K562 (cell line): ENCODE measurements around the gene PRCC. TPM values are rescaled to one million over a fixed set of nuclear protein-coding genes. Genes with fewer than 3 reads are reported as not detected.

Experiments used
- CREM ChIP-seq: IDR thresholded peaks from 2 replicates; pipeline ENCODE4 v1.6.1; 2014; ENCODE audit warnings: antibody characterized with exemption, low read depth
- HMG20A ChIP-seq: fragments of 450-650 bp; formaldehyde crosslinking; conservative IDR thresholded peaks from 2 replicates; pipeline ENCODE4 v1.4.0; 2020; ENCODE audit warnings: mild to moderate bottlenecking, mixed read lengths
- NR0B1 ChIP-seq: fragments of 450-650 bp; IDR thresholded peaks from one replicate; pipeline ENCODE4 v1.6.1; 2018; ENCODE audit warnings: mild to moderate bottlenecking, moderate library complexity; ENCODE audit not compliant: partially characterized antibody
- POLR2A ChIP-seq: fragments of 450-650 bp; conservative IDR thresholded peaks from 2 replicates; pipeline ENCODE4 v1.6.1; 2016
- RAD51 ChIP-seq: fragments of 450-650 bp; IDR thresholded peaks from 2 replicates; pipeline ENCODE4 v1.7.1; 2016; ENCODE audit warnings: low read depth, mild to moderate bottlenecking, borderline replicate concordance
- RFX1 ChIP-seq: fragments of 450-650 bp; IDR thresholded peaks from 2 replicates; pipeline ENCODE4 v1.6.1; 2016; ENCODE audit warnings: mild to moderate bottlenecking, moderate library complexity
- SAP30 ChIP-seq: fragments of 200-600 bp; sonication (generic); IDR thresholded peaks from 2 replicates; pipeline ENCODE4 v1.6.1; 2012; ENCODE audit warnings: borderline replicate concordance, low read depth, mild to moderate bottlenecking, moderate library complexity, low read length, control low read depth, inconsistent platforms; ENCODE audit not compliant: insufficient read depth, poor library complexity, severe bottlenecking
- SIX5 ChIP-seq, 2 experiments: IDR thresholded peaks; 2 replicates each; pipeline ENCODE4 v1.6.1; 2011; ENCODE audit warnings: low read length in 2 of 2, borderline replicate concordance in 1 of 2, low read depth in 1 of 2, mild to moderate bottlenecking in 1 of 2, moderate library complexity in 1 of 2; ENCODE audit not compliant: insufficient read depth in 1 of 2
- SP2 ChIP-seq: IDR thresholded peaks from 2 replicates; pipeline ENCODE4 v1.6.1; 2011; ENCODE audit warnings: mild to moderate bottlenecking, low read depth, low read length, moderate library complexity; ENCODE audit not compliant: poor library complexity, severe bottlenecking; ENCODE audit errors: extremely low read depth
- SPI1 ChIP-seq: IDR thresholded peaks from 2 replicates; pipeline ENCODE4 v1.6.1; 2011; ENCODE audit warnings: low read depth, low read length, control low read depth, borderline replicate concordance
- SREBF1 ChIP-seq: fragments of 150-350 bp; IDR thresholded peaks from 2 replicates; pipeline ENCODE4 v1.6.1; 2014; ENCODE audit warnings: antibody characterized with exemption, low read depth, low read length, borderline replicate concordance
- TAF1 ChIP-seq: IDR thresholded peaks from 2 replicates; pipeline ENCODE4 v1.6.1; 2011; ENCODE audit warnings: mild to moderate bottlenecking, low read length, moderate library complexity; ENCODE audit not compliant: insufficient read depth, control insufficient read depth, severe bottlenecking; ENCODE audit errors: extremely low read depth
- TRIM28 ChIP-seq: fragments of 450-650 bp; IDR thresholded peaks from 2 replicates; pipeline ENCODE4 v1.6.1; 2017
- YY1 ChIP-seq, 3 experiments: IDR thresholded peaks; 2 replicates each; pipeline ENCODE4 v1.6.1; 2011; ENCODE audit warnings: low read length in 2 of 3, mild to moderate bottlenecking in 2 of 3, moderate library complexity in 2 of 3, borderline replicate concordance in 1 of 3, control low read depth in 1 of 3, low read depth in 1 of 3; ENCODE audit not compliant: insufficient read depth in 3 of 3, insufficient replicate concordance in 2 of 3, control insufficient read depth in 1 of 3, insufficient read length in 1 of 3; ENCODE audit errors: extremely low read depth in 1 of 3
- ZBTB1 ChIP-seq: sonication (generic); formaldehyde crosslinking; IDR thresholded peaks from 2 replicates; pipeline ENCODE4 v1.8.1; 2023; ENCODE audit warnings: missing genetic modification reagents, low read depth, mild to moderate bottlenecking, borderline replicate concordance
- ZBTB9 ChIP-seq: fragments of 450-650 bp; formaldehyde crosslinking; IDR thresholded peaks from 2 replicates; pipeline ENCODE4 v1.4.0; 2020; ENCODE audit warnings: mild to moderate bottlenecking, moderate library complexity
- ZNF12 ChIP-seq: sonication (generic); formaldehyde crosslinking; IDR thresholded peaks from 2 replicates; pipeline ENCODE4 v1.4.0; 2020; ENCODE audit warnings: mild to moderate bottlenecking, missing genetic modification reagents
- ZNF184 ChIP-seq: sonication (generic); formaldehyde crosslinking; IDR thresholded peaks from 2 replicates; pipeline ENCODE4 v1.5.0; 2020; ENCODE audit warnings: missing genetic modification reagents
- ZNF347 ChIP-seq: fragments of 450-650 bp; formaldehyde crosslinking; IDR thresholded peaks from 2 replicates; pipeline ENCODE4 v1.4.0; 2020; ENCODE audit warnings: low read depth, mild to moderate bottlenecking, moderate library complexity
- ZNF639 ChIP-seq, 2 experiments: fragments of 200-800 bp in 1 of 2; sonication (Bioruptor generic) in 1 of 2; sonication (generic) in 1 of 2; formaldehyde crosslinking in 1 of 2; IDR thresholded peaks in 1 of 2; conservative IDR thresholded peaks in 1 of 2; 2 replicates each; pipeline versions ENCODE4 v1.5.0 to v1.6.1; 2016 to 2020; ENCODE audit warnings: missing compliant biosample characterization in 1 of 2, missing genetic modification characterization in 1 of 2, missing genetic modification reagents in 1 of 2
- polyA plus RNA-seq, 8 experiments: library from polyadenylated mRNA; depleted of rRNA in 4 of 8; stranded (reverse) in 5 of 8; unstranded in 3 of 8; fragments of >200 nt; fragmentation: Nextera tagmentation in 2 of 8; fragmentation: Illumina TruSeq in 1 of 8; extraction: Ambion mirVana in 2 of 8; extraction: Trizol in 1 of 8; gene quantifications; 2 replicates each; pipeline versions ENCODE4 v1.2.1 to v1.2.3, GENCODE V29; 2011 to 2014; ENCODE audit warnings: inconsistent platforms in 1 of 8, missing spikeins in 1 of 8
- total RNA-seq, 7 experiments: library from RNA; depleted of rRNA in 6 of 7; stranded (reverse); fragments of >200 nt in 6 of 7; fragmentation: Illumina TruSeq in 2 of 7; extraction: Trizol in 2 of 7; gene quantifications; 2 replicates each; pipeline versions ENCODE4 v1.2.1 to v1.2.3, GENCODE V29; 2011 to 2021; ENCODE audit warnings: low replicate concordance in 1 of 7
- TF ChIP-seq, protein P1 (sequence below): sonication (generic); formaldehyde crosslinking; IDR thresholded peaks from 2 replicates; pipeline ENCODE4 v1.9.0; 2022; ENCODE audit warnings: mild to moderate bottlenecking, missing genetic modification reagents

The PRCC gene
- total and polyA plus RNA-seq, 9 of the 15 experiments (the other 6 are each of a cell fraction or from before 2014, with no cell fraction given): 23.9 to 201 (median 41.1) TPM

DNA sequence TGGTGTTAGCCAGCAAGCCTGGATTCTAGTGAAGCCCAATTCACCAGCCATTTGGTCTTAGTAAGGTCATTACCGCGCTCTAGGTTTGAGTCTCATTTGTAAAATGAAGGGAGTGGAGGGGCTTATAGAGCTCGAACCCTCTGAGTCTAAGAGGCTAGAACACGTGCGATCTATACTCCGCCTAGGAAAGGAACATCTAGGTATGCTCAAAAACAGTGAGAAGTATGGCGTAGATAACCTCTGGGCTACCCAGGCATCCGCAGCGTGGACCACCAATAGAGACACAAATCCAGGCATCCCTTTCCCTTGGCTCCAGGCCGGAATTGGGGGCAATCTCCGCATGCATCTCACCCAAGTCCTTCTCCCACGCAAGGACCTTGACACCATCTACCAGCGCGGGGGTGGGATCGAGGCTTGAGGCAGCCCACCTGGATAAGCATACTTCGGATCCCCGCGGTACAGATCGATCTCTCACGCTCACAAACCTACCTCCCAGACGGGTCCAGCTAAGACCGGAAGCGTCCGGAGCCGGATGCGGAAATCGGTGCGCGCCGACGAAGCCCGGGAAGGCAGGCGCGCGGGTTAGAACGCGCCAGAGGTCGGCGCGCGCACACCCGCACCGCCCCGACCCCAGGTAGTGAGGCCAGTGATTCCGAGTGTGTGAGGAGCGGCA, 39.3 kb upstream of the PRCC start, which contains the start of gene METTL25B (continued):
- no peak for TF ChIP-seq ZNF184 (CRISPR knock-in tag)
- peak; percentile 89 for TF ChIP-seq CREM
- no peak for TF ChIP-seq ZBTB1 (CRISPR knock-in tag)
- no peak for TF ChIP-seq ZNF347
- no peak for TF ChIP-seq ZBTB9 (CRISPR knock-in tag)
- TF ChIP-seq NR0B1: no peak
- TF ChIP-seq SPI1: 0 out of 2 replicates have a peak, but pooled peaks have one; percentile 13
- 0 out of 2 replicates have a peak, but pooled peaks have one; percentile 39 for TF ChIP-seq TRIM28
- TF ChIP-seq, protein P1, sequence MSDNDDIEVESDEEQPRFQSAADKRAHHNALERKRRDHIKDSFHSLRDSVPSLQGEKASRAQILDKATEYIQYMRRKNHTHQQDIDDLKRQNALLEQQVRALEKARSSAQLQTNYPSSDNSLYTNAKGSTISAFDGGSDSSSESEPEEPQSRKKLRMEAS (CRISPR knock-in tag): peak; percentile 54; the same call in 1 of the 2 replicates
- no peak for TF ChIP-seq RAD51
- TF ChIP-seq SP2: no peak
- TF ChIP-seq ZNF12 (CRISPR knock-in tag): peak; percentile 61; the same call in 1 of the 2 replicates
- no peak for TF ChIP-seq ZNF639 (CRISPR knock-in tag; conservative IDR thresholded peaks at IDR 0.05 in 1 of 2, IDR thresholded peaks at IDR 0.05 in 1 of 2)
- TF ChIP-seq SAP30: peak; percentile 84
- no peak for TF ChIP-seq SREBF1
- TF ChIP-seq POLR2A: peak; percentile 82
- no peak for TF ChIP-seq RFX1
- TF ChIP-seq SIX5 (IDR thresholded peaks at IDR 0.05; ENCODE audit: borderline replicate concordance in 1 of 2, insufficient read depth in 1 of 2, low read depth in 1 of 2, low read length in 2 of 2): no peak; a peak in 1 of 4 replicates
- TF ChIP-seq TAF1: peak; percentile 59
- TF ChIP-seq HMG20A (CRISPR knock-in tag): no peak
- no peak for TF ChIP-seq YY1 (IDR thresholded peaks at IDR 0.05; ENCODE audit: borderline replicate concordance in 1 of 3, control insufficient read depth in 1 of 3, extremely low read depth in 1 of 3, insufficient read depth in 3 of 3, insufficient read length in 1 of 3, insufficient replicate concordance in 2 of 3, low read depth in 1 of 3, low read length in 2 of 3)
